ENCODE measurements around the gene MEN1. TPM values are rescaled to one million over a fixed set of nuclear protein-coding genes. Genes with fewer than 3 reads are reported as not detected.
A peak's percentile ranks its signal among the peaks of the same experiment; 100 is the strongest.

Gene MEN1
- total and polyA plus RNA-seq, 2 of the 13 experiments (the other 11 are each of a cell fraction or from before 2014, with no cell fraction given) = 20.5 to 27.3 TPM

GRCh38 chr11:64774144-64774543 lies 36.2 kb downstream of the MEN1 start:
- FAIRE-seq (no peak), DNase-seq (ENCODE audit: low spot score) (no peak), ATAC-seq (no peak)
- CTCF ChIA-PET (ENCODE audit: low intra/inter-chr PET ratio, low total read pairs) = no interaction called here
- POLR2A ChIA-PET = interaction anchor here (1.0 kb wide), 1 partner anchor 8 kb away, joined by 3 read pairs; no protein-coding TSS in a partner anchor
- intact Hi-C loops (cut with micrococcal nuclease; ENCODE audit: unreplicated experiment) (no loop called here), in situ Hi-C loops (cut with HindIII; ENCODE audit: extremely low pct_ligation_motif_present, low pct_unique_long_range_greater_than_20kb) (no loop called here)
- BruUV-seq (replicated peaks) = no TSS peak
- Histone ChIP-seq H3K9ac (ENCODE audit: insufficient read depth, low read depth, low read length) (no peak overlapping the region), H3K27me3 (ENCODE audit: control insufficient read depth in 1 of 2, insufficient read depth in 2 of 2, low read length in 2 of 2) (no peaks in the 10 kb centered on the region; a peak in 1 of 5 replicates), H3K79me2 (ENCODE audit: insufficient read depth, low read length) (peaks cover 57% of the 10 kb centered on the region), H3K4me2 (ENCODE audit: low read depth, low read length) (no peak overlapping the region), H3K36me3 (replicated peaks in 1 of 2; ENCODE audit: control insufficient read depth in 1 of 2, insufficient read depth in 2 of 2, low read length in 2 of 2) (peaks cover 49 to 81% of the 10 kb centered on the region in 2 experiments), H3K4me3 (replicated peaks in 1 of 3; ENCODE audit: insufficient read depth in 1 of 3, low read depth in 2 of 3, low read length in 3 of 3) (no peak overlapping the region), H3K4me1 (ENCODE audit: insufficient read depth, low read length) (peaks cover 44% of the 10 kb centered on the region), H4K20me1 (ENCODE audit: insufficient read depth, low read length) (peaks cover 82% of the 10 kb centered on the region), H3K9me3 (ENCODE audit: low read length) (no peaks in the 10 kb centered on the region), H2AFZ (ENCODE audit: low read length) (no peak overlapping the region), H3K27ac (ENCODE audit: extremely low read length, insufficient read depth, low read length) (no peak overlapping the region)
- WGBS (ENCODE audit: low lambda C conversion rate) = 84% methylated on average over 5 of the region's 5 CpGs
- no peak for TF ChIP-seq ZFP36L1 (CRISPR knock-in tag; IDR thresholded peaks at IDR 0.05)
- TF ChIP-seq ZHX1 (CRISPR knock-in tag; IDR thresholded peaks at IDR 0.05; ENCODE audit: low read depth) = no peak
- TF ChIP-seq RBM22 (optimal IDR thresholded peaks at IDR 0.05; ENCODE audit: low read length) = peak; percentile 75
- TF ChIP-seq KLF12 (CRISPR knock-in tag; IDR thresholded peaks at IDR 0.05; ENCODE audit: borderline replicate concordance) = no peak
- 0 out of 2 replicates have a peak, but pooled peaks have one; percentile 22 for TF ChIP-seq RBFOX2 (IDR thresholded peaks at IDR 0.05; ENCODE audit: low read depth, low read length)
- no peak for TF ChIP-seq ZNF30 (CRISPR knock-in tag; IDR thresholded peaks at IDR 0.05)
- TF ChIP-seq TFAP4 (IDR thresholded peaks at IDR 0.05; ENCODE audit: borderline replicate concordance, low read depth) = no peak
- no peak for TF ChIP-seq ZNF282 (IDR thresholded peaks at IDR 0.05; ENCODE audit: partially characterized antibody)
- no peak for TF ChIP-seq MEF2D (CRISPR knock-in tag; IDR thresholded peaks at IDR 0.05)
- TF ChIP-seq KLF16 (CRISPR knock-in tag; IDR thresholded peaks at IDR 0.05) = 0 out of 4 replicates have a peak, but pooled peaks of 1 of the 2 experiments have one; percentile 0
- TF ChIP-seq ZNF230 (CRISPR knock-in tag; IDR thresholded peaks at IDR 0.05) = no peak

Measured in HepG2 (cell line).